GM19035 (cell line): Measurements from ENCODE around the gene WDR72.

Experiments used
- ATAC-seq: cut with Tn5 transposase; IDR thresholded peaks from one replicate; pipeline ENCODE4 v1.9.1; 2021; ENCODE audit not compliant: unreplicated experiment

Gene WDR72

DNA sequence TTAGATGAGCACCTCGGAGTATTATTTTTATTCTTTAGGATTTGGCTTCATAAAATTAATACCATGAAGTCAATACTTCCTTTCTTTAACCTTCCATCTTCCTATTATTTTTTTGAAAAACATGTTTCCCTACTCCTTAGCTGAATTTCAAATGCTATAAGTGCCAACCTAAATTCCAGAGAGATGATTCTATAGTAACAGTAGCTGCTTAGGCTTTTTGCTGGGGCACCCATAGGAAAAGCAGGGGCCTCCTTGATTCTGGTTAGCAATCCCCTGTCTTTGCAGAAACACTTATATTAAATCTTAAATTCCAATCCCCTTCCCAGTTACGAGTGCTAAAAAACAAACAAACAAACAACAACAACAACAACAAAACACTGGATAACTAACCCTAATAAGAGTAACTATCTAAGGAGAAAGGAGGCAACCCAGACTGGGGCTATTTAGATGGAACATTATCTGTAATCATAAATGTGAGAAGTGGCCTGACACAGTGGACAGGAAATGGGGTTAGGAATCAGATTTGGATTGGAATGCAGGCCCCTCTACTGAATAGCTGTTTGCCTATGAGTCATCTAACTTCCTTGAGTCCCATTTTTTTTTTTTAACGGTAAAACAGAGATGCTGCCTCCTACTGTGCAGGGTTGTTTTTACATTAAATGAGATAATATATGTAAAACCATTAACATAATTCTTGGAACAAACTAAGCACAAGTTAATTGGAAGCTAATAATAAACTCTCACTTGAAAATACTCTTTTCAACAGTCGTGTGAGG, 148.1 kb downstream of the WDR72 start:
- ATAC-seq, result no peak

GRCh38 chr15:53591041-53591440, 168.4 kb downstream of the WDR72 start:
- no peak for ATAC-seq

GRCh38 chr15:53590380-53590779, 169.1 kb downstream of the WDR72 start:
- ATAC-seq, result no peak

GRCh38 chr15:53589520-53590057, 169.9 kb downstream of the WDR72 start:
- ATAC-seq, result no peak

DNA sequence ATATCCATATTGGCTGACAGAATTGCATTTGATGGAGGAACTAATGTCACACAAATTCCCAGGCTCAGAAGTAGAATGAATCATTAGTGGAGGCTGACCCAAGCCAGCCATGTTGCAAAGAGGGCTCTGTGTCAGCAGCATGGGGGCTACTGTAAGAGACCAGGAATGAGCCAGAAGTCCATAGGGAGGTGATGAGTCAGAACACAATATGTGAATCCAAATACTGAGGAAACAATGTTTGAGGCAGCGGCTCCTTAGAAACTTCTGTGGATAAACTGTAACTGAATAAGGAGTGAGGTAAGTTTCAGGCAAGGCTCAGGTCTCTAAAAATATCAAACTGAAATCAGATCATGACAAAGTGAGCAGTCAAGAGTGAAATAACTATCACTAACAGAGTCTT, 170.7 kb downstream of the WDR72 start:
- no peak for ATAC-seq

DNA sequence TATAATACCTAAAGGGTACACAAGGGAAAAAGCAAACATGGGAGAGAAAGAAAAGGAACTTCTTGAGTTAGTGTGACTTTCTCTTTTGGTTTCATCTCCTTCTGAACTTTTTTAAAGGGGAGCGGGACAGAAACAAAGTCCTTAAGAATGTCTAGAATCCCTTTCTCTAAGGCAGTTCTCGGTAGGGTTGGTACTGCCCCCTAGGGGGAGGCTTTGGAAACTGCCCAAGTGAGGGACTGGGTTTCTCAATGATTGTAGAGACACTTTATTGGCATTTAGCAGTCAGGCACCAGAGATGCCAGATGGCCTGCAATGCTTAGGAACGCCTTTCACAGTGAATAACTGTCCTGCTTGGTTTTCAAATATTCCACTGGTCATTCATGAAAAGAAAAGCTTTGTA, 172.7 kb downstream of the WDR72 start:
- ATAC-seq, result peak; percentile 79

DNA sequence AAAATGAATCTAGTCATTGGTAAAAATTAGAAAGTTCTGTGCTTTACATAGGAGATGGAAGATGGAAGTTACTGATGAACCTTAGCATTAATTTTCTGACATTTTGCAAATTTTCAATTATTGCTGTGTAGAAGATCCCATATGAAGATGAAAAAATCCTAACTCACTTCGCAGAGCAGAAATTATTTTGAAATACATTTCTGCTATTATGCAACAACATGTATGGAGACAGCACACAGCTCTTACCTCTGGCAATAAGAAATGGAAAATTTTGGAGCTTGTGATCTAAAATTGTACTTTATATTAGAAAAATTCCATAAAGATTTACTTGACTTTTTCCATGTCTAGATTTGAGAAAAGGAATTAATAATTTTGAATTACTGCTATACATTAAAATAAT, 177.9 kb downstream of the WDR72 start:
- no peak for ATAC-seq

DNA sequence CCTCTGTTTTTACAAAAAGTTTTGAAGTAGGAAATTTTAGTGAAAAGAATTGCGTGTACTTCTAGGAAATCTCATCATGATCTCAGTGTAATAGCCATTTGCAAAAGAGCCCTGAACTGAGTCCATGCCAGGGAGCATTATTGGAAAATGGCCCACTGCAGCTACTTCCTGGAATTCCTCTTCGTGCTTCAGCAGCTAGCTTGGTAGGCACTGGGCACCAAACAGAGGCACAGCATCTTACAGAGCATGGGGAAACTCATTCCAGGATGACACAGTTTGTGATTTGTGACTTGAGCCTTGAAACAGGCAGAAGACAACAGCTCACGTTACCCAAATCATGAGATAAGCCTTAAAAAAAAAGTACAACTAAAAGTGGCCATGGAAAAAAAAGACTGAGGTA, 179.1 kb downstream of the WDR72 start:
- ATAC-seq, result no peak

- no peak for ATAC-seq
These were observed 182.6 kb downstream of the WDR72 start for GRCh38 chr15:53576841-53577240.

- no peak for ATAC-seq
These were observed 186.4 kb downstream of the WDR72 start for GRCh38 chr15:53573091-53573490.

DNA sequence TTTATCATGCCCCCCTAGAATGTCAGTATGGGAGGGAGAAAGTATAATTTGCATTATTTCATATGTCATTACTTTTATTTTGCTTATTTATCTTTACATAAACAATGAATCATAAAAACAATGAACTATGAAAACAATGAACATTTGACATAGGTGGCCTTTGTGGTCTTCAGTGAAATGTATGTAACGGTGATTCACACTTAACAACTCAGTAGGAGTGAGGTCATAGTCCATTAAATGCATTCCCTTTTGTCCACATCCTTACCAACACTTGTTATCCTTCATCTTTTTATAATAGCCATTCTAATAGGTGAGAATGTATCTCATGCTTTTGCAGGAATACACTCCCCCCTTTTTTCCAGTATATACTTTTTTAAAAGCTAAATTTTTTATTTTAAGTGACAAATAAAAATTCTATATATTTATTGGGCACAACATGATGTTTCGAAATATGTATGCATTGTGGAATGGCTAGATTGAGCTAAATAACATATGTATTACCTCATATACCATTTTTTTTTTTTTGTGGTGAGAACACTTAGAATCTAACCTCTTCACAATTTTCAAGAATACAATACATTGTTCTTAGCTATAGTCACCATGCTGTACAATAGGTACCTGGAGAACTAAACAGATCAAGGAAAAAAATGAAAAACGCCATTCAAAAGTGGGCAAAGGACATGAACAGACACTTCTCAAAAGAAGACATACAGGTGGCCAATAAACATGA, 189.5 kb downstream of the WDR72 start:
- ATAC-seq, result no peak

DNA sequence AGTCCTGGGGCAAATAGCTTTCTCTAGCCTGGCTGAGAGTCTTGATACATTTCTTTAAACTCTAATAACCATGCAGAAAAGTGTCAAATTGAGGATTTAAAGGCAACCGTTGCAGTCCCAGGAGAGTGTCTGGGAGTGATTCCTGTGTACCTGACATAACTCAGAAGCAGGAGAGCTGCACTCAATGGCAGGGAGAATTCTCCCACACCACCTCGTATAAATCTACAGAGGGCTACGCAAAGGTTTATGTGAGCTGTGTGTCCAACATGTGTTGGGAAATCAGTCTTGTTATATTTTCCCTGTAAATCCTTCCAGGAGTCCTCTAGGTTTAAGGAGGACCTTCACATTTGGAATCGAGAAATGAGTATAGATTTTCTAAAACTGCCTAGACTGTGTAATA, 192.6 kb downstream of the WDR72 start:
- no peak for ATAC-seq

DNA sequence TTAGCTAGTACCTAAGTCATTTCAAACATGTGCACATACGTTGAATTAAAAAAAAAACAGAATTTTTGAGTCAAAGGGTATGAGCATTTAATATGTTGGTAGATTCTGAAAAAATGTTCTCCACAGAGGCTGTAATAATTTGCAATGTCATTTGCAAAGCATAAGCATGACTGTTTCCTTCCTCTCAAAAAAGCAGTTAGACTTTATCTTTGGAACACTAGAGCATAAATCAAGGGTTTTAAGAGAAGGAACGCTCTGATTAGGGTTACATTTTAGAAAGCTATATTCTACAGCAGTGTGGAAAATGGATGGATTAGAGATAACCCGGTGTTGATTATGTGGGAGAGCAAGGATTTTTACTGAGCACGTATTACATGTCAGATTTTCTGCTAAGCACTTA, 193.7 kb downstream of the WDR72 start:
- ATAC-seq, result no peak

DNA sequence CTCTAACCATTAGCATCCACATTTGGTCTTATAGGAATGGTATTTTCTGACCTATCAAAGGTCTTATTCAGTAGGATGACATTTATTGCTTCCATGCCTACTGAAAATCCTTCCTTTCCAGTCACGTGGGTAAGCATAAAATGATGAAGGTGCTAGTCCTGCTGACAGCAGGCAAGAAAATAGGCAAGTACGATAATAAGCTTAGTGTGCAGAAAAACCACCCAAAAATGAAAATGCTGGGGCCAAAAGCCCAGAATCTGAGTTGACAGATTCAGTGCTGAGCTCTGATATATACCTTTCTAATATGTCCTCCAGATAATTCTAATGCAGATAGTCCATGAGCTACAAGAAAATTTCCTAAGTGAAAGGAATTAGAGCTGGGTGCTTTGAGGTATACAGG, 194.8 kb downstream of the WDR72 start:
- no peak for ATAC-seq

GRCh38 chr15:53563627-53564026, 195.8 kb downstream of the WDR72 start:
- ATAC-seq, result no peak

GRCh38 chr15:53559364-53560277, 199.8 kb downstream of the WDR72 start:
- no peak for ATAC-seq

- ATAC-seq, result no peak
These were observed 201.1 kb downstream of the WDR72 start for GRCh38 chr15:53558384-53558783.

- ATAC-seq, result no peak
These were observed 204.2 kb downstream of the WDR72 start for GRCh38 chr15:53555226-53555625.

GRCh38 chr15:53549697-53550305, 209.7 kb downstream of the WDR72 start:
- no peak for ATAC-seq

GRCh38 chr15:53548236-53548635, 211.2 kb downstream of the WDR72 start:
- no peak for ATAC-seq
